IPS DF 6.9 (cell line): Measurements from ENCODE around the gene PCDH8.

Experiments
- DNase-seq: peaks from one replicate; pipeline ENCODE4 v3.0.0-alpha.2; 2013; ENCODE audit warnings: low read depth, low spot score
- H3K27ac ChIP-seq: one replicate; pipeline ENCODE4 v1.5.1; 2013; ENCODE audit warnings: low read length, control low read depth
- H3K27me3 ChIP-seq: 2 replicates; pipeline ENCODE4 v1.6.1; 2013; ENCODE audit warnings: mild to moderate bottlenecking, low read length; ENCODE audit not compliant: control insufficient read depth, insufficient read depth
- H3K36me3 ChIP-seq: 2 replicates; pipeline ENCODE4 v1.6.1; 2013; ENCODE audit warnings: low read length; ENCODE audit not compliant: control insufficient read depth, insufficient read depth
- H3K4me1 ChIP-seq: 2 replicates; pipeline ENCODE4 v1.6.1; 2013; ENCODE audit warnings: low read length; ENCODE audit not compliant: control insufficient read depth, insufficient read depth
- H3K4me3 ChIP-seq: 2 replicates; pipeline ENCODE4 v1.5.1; 2013; ENCODE audit warnings: mild to moderate bottlenecking, low read length
- H3K9me3 ChIP-seq: 2 replicates; pipeline ENCODE4 v1.6.1; 2013; ENCODE audit warnings: low read length, inconsistent platforms; ENCODE audit not compliant: control insufficient read depth, insufficient read depth
- WGBS: extraction: QIAGEN DNeasy Blood & Tissue Kit; methylation state at CpG from one replicate; pipeline ENCODE4 v1.1.7; 2013; ENCODE audit warnings: mixed read lengths, missing lambda C conversion rate; ENCODE audit not compliant: insufficient read length, insufficient coverage; 5-methylcytosine and 5-hydroxymethylcytosine counted together

The PCDH8 gene

GRCh38 chr13:52879950-52880741 is 31.7 kb upstream of the PCDH8 start:
- Histone ChIP-seq H3K27me3 (peaks cover 6% of the 10 kb centered on the region; the same call in 1 of the 2 replicates), H3K27ac (no peak overlapping the region), H3K4me1 (peaks cover 5% of the 10 kb centered on the region), H3K4me3 (no peak overlapping the region), H3K36me3 (no peaks in the 10 kb centered on the region), H3K9me3 (no peaks in the 10 kb centered on the region)
- DNase-seq, result peak; percentile 29
- WGBS, result no CpG with 5 or more reads among the region's 6 CpGs

GRCh38 chr13:52878831-52879230 is 30.4 kb upstream of the PCDH8 start:
- no CpG with 5 or more reads among the region's 3 CpGs for WGBS
- Histone ChIP-seq H3K9me3 (no peaks in the 10 kb centered on the region), H3K27me3 (peaks cover 6% of the 10 kb centered on the region; the same call in 1 of the 2 replicates), H3K4me3 (no peak overlapping the region), H3K4me1 (peaks cover 5% of the 10 kb centered on the region), H3K36me3 (no peaks in the 10 kb centered on the region), H3K27ac (no peak overlapping the region)
- DNase-seq, result no peak

- WGBS, result no CpG with 5 or more reads among the region's 3 CpGs
- H3K9me3 ChIP-seq, result no peaks in the 10 kb centered on the region
- no peak overlapping the region for H3K27ac ChIP-seq
- H3K4me3 ChIP-seq, result no peak overlapping the region
- no peaks in the 10 kb centered on the region; the same call in 1 of the 2 replicates for H3K27me3 ChIP-seq
- no peaks in the 10 kb centered on the region for H3K36me3 ChIP-seq
- H3K4me1 ChIP-seq, result peaks cover 1% of the 10 kb centered on the region; the same call in 1 of the 2 replicates
- no peak for DNase-seq
Observed at GRCh38 chr13:52870143-52870542, 21.7 kb upstream of the PCDH8 start.

GRCh38 chr13:52869621-52870020 is 21.2 kb upstream of the PCDH8 start:
- no peak for DNase-seq
- Histone ChIP-seq H3K27me3 (no peaks in the 10 kb centered on the region; the same call in 1 of the 2 replicates), H3K36me3 (no peaks in the 10 kb centered on the region), H3K4me1 (peaks cover 1% of the 10 kb centered on the region; the same call in 1 of the 2 replicates), H3K4me3 (no peak overlapping the region), H3K27ac (no peak overlapping the region), H3K9me3 (no peaks in the 10 kb centered on the region)
- WGBS, result no CpG with 5 or more reads among the region's 4 CpGs

- H3K4me1 ChIP-seq, result peaks cover 1% of the 10 kb centered on the region; the same call in 1 of the 2 replicates
- DNase-seq, result no peak
- WGBS, result no CpG with 5 or more reads among the region's 4 CpGs
- H3K4me3 ChIP-seq, result no peak overlapping the region
- H3K27me3 ChIP-seq, result no peaks in the 10 kb centered on the region; the same call in 1 of the 2 replicates
- H3K36me3 ChIP-seq, result no peaks in the 10 kb centered on the region
- H3K9me3 ChIP-seq, result no peaks in the 10 kb centered on the region
- no peak overlapping the region for H3K27ac ChIP-seq
Observed at GRCh38 chr13:52869050-52869449, 20.6 kb upstream of the PCDH8 start.

GRCh38 chr13:52868190-52868589 is 19.8 kb upstream of the PCDH8 start:
- no peak overlapping the region for H3K27ac ChIP-seq
- no peak for DNase-seq
- peaks cover 1% of the 10 kb centered on the region; the same call in 1 of the 2 replicates for H3K4me1 ChIP-seq
- H3K4me3 ChIP-seq, result no peak overlapping the region
- WGBS, result no CpG with 5 or more reads among the region's 4 CpGs
- H3K9me3 ChIP-seq, result no peaks in the 10 kb centered on the region
- no peaks in the 10 kb centered on the region; the same call in 1 of the 2 replicates for H3K27me3 ChIP-seq
- H3K36me3 ChIP-seq, result no peaks in the 10 kb centered on the region

- no peaks in the 10 kb centered on the region; the same call in 1 of the 2 replicates for H3K27me3 ChIP-seq
- no peak for DNase-seq
- H3K9me3 ChIP-seq, result no peaks in the 10 kb centered on the region
- no peak overlapping the region for H3K27ac ChIP-seq
- H3K36me3 ChIP-seq, result no peaks in the 10 kb centered on the region
- H3K4me3 ChIP-seq, result no peak overlapping the region
- WGBS, result no CpG with 5 or more reads among the region's 1 CpG
- H3K4me1 ChIP-seq, result peaks cover 2% of the 10 kb centered on the region; the same call in 1 of the 2 replicates
Observed at GRCh38 chr13:52864941-52865340, 16.5 kb upstream of the PCDH8 start.

- H3K27ac ChIP-seq, result no peak overlapping the region
- no peak overlapping the region for H3K4me3 ChIP-seq
- H3K4me1 ChIP-seq, result 0 out of 2 replicates have a peak, but pooled peaks cover 1% of the 10 kb centered on the region
- no peak for DNase-seq
- H3K36me3 ChIP-seq, result no peaks in the 10 kb centered on the region
- no peaks in the 10 kb centered on the region for H3K9me3 ChIP-seq
- no CpG with 5 or more reads among the region's 3 CpGs for WGBS
- H3K27me3 ChIP-seq, result no peaks in the 10 kb centered on the region
Observed at GRCh38 chr13:52862358-52863206, 14.1 kb upstream of the PCDH8 start.

GRCh38 chr13:52852444-52852843 is 4.0 kb upstream of the PCDH8 start:
- H3K4me3 ChIP-seq, result no peak overlapping the region
- WGBS, result no CpG with 5 or more reads among the region's 2 CpGs
- H3K36me3 ChIP-seq, result no peaks in the 10 kb centered on the region
- H3K4me1 ChIP-seq, result peaks cover 6% of the 10 kb centered on the region
- H3K9me3 ChIP-seq, result no peaks in the 10 kb centered on the region
- peaks cover 20% of the 10 kb centered on the region for H3K27me3 ChIP-seq
- DNase-seq, result no peak
- H3K27ac ChIP-seq, result no peak overlapping the region
